Mesenteric fat pad (tissue), 1 donor: Measurements from ENCODE around the gene GUCY2C. TPM values are rescaled to one million over a fixed set of nuclear protein-coding genes. Genes with fewer than 3 reads are reported as not detected.

Experiments used
- DNase-seq: peaks from one replicate; pipeline ENCODE4 v3.0.0-alpha.2; 2020; ENCODE audit warnings: low spot score
- total RNA-seq: library from RNA; stranded (reverse); fragmentation: NEBNext Ultra II Directional; extraction: Animal tissue kit (Norgen Biotek cat#: 25700); gene quantifications from one replicate; pipeline ENCODE4 v1.2.1, GENCODE V29; 2021
- donor health status: DM: yes; HTN: yes; CAD: no.

GUCY2C gene
- total RNA-seq, 1 donor from 2014 or later = not detected

- DNase-seq = no peak
These were observed 67.6 kb downstream of the GUCY2C start for GRCh38 chr12:14628771-14629170.

GRCh38 chr12:14621826-14622225, 74.6 kb downstream of the GUCY2C start:
- no peak for DNase-seq

GRCh38 chr12:14619741-14620501, 76.5 kb downstream of the GUCY2C start:
- DNase-seq = no peak

GRCh38 chr12:14618983-14619382, 77.4 kb downstream of the GUCY2C start:
- no peak for DNase-seq

DNA sequence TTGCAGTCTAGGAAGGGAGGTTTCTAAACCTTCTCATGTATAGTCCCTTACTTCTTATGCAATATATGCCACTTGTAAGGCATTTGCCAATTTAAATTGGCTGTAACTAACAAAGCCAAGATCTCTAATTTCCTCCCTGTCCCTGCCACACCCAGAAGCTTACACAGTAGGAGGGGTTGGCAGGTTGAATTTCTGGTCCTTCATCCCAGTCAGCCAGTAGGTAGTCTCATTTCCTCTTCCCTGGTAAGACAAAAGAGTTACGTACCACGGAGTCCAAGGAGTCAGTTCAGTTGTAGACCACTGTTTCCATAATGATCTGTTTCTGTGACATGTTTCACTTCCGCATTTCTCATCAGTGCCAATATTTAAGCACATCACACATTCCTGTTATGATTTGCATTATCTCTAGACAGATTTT, 81.7 kb downstream of the GUCY2C start:
- DNase-seq = no peak

DNA sequence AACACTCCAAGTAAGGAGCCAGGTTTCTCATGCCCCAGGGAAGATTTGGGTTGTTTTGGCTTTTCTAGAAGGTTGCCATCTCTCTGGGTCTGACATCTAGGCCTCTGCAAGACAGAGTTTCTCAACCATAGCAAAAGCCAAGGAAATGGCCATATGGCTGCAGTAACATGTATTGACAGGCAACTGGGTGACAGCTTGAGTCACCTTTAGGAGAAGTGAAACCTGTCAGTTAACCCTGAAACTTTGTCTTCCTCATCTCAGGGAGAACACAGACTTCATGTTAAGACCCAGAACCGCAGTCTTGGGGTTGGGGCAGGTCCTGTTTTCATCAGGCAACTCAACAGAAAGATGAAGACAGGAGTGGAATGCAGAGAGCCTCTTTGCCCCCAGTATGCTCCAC, 82.7 kb downstream of the GUCY2C start:
- DNase-seq = no peak

DNA sequence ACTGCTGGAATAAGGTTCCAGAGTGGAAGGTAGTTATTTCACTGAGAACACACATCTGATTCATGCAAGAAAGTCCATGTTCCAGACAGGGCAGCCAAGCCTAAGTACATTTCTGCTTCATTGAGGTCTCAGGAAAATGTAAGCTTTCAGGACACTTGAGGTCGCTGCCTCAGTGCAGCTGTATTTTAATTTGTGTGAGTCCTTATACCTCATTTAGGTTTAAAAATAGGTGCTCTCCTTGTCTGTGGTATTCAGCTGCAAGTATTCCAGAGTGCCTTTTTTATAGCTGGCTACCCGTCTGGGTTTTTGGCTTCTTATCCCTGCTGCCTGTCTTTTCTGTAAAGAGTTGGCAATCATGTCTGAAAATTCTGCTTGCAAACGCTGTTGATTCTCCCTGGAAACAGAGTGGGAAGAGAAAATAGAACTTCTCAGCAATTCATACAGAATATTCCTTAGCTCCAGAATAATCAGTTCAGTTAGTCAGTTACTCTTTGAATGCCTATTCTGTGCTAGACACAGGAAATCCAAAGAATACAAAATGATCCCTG, 83.4 kb downstream of the GUCY2C start:
- no peak for DNase-seq

GRCh38 chr12:14612250-14612649, 84.1 kb downstream of the GUCY2C start:
- no peak for DNase-seq

- DNase-seq = no peak
These were observed 84.7 kb downstream of the GUCY2C start for GRCh38 chr12:14611640-14612203.

- no peak for DNase-seq
These were observed 88.8 kb downstream of the GUCY2C start for GRCh38 chr12:14607568-14607967.

DNA sequence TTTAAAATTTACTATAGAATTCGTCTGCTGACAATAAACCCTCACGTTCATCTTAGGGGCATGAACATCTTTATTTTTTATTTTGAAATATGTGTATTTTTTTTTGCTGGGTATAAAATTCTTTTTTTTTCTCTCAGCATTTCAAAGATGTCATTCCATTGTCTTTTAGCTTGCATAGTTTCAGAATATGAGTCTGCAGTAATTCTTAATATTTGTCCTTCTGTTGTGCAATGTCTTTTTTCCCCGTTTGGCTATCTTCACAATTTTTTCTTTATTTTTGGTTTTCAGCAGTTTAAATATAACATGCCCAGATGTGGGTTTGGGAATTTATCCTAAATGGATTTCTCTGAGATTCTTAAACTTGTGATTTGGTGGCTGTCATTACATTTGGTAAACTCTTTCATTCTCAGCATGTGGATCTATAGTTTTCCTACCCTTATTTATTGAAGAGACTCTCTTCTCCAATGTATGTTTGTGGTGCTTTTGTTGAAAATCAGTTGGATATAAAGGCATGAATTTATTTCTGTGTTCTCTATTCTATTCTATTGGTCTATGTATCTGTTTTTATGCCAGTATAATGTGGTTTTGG, 90.9 kb downstream of the GUCY2C start:
- DNase-seq = no peak

DNA sequence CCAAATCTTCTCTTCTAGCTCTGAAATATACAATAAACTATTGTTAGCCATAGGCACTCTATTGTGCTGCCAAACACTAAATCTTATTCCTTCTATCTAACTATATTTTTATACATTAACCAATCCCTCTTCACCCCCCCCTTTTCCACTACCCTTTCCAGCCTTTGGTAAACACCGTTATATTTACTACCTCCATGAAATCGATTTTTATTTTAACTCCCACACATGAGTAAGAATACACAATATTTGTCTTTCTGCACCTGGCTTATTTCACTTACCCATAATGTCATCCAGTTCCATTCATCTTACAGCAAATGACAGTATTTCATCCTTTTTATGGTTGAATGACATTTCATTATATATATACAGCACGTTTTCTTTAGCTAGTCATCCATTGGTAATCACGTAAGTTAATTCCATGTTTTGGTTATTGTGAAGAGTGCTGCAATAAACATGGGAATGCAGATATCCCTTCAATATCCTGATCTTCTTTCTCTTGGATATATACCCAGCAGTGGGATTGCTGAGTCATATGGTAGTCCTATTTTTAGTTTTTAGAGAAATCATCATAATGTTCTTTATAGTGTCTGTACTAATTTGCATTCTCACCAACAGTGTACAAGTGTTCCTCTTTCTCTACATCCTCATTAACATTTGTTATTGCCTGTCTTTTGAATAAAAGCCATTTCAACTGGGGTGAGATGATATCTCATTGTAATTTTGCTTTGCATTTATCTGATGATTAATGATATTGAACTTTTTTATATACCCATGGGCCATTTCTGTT, 94.5 kb downstream of the GUCY2C start:
- DNase-seq = no peak

GRCh38 chr12:14597480-14597879, 98.9 kb downstream of the GUCY2C start:
- no peak for DNase-seq

DNA sequence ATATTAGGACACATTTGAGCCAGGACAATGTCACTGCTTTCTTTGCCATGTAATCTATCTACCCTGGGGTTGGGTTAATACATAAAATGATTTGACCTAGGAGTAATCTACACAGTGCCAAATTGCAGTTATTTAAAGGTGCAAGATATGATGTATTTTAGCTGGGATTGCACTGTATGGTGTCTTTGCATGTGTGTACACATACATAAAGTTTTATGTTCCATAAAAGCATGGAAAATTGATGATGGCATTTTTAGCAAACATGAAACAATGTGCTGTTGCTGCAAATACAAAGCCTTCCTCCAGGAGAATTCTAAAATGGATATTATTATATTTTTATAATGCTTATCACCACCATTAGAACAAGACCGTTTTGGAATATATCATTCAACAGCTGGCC, 104.7 kb downstream of the GUCY2C start:
- DNase-seq = no peak

GRCh38 chr12:14589169-14590004, 107.0 kb downstream of the GUCY2C start:
- no peak for DNase-seq

DNA sequence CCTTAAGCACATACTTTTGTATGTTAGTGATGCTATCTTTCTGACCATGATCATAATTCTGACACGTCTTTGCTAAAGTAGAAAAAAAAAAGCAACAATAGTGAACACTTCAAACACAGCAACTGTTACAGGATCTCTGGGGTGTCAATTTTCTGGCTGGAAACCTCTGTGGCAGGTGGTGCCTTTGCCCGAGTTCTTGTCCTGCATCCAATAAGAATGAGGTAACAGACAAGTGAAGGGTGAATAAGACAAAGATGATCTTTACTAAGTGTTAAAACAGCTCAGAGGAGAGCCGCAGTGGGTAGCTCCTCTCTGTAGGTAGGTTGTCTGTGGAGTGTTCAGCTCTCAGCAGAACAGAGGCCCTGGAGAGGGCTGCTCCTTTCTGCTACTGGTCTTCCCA, 107.8 kb downstream of the GUCY2C start:
- no peak for DNase-seq

GRCh38 chr12:14578646-14579045, 117.8 kb downstream of the GUCY2C start:
- DNase-seq = no peak

DNA sequence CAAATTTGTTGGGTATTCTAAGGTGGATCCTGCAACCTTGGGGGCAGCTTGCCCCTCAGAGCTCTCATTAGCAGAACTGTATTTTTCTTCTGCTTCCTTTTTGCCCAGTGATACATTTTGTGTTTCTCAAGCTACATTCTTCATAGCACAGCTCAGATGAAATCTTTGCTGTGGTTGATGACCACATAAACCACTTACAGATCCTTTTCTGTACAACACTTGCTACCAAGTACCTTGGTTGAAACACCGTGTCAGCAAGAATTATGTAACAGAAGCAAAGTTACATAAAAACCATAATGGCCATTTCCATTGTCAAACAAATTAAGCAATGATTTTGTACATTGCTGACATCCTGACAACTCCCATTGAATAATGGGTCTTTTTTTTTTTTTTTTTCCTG, 119.1 kb downstream of the GUCY2C start:
- DNase-seq = no peak

DNA sequence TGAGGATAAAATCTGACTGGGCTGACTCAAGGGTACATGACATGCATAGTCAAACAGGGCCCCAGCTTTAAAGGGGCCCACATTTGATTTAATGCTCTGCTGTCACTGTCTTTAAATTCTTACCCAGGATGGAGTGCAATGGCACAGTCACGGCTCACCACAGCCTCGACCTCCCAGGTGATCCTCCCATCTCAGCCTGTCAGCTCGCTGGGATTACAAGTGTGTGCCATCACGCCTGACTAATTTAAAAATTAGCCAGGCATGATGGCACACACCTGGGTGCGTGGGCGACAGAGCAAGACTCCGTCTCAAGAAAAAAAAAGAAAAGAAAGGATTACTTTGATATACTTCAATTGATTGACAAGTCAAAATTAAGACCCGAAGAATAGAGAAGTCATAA, 119.5 kb downstream of the GUCY2C start:
- no peak for DNase-seq

- DNase-seq = no peak
These were observed 120.8 kb downstream of the GUCY2C start for GRCh38 chr12:14575585-14575984.

DNA sequence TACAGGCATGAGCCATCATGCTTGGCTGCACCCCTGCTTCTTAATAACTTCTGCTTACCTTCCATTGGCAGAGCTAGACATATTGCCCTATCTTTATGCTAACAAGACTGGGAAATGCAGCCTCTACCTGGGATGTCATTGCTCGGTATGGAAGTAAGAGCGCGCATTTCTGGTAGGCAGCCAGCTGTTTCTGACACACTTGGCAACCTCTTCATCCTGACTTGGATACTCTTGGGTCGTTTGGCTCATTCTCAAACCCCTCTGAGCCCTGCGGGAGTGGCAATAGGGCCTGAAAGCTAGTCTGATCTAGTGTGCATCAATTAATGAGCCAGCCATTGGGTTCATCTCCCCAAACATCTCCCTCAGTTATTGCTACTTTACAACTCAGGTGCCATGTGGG, 123.3 kb downstream of the GUCY2C start:
- DNase-seq = no peak
